ENCODE results near the gene CATSPERD. TPM values are rescaled to one million over a fixed set of nuclear protein-coding genes. Genes with fewer than 3 reads are reported as not detected.

Gene CATSPERD
- total RNA-seq, 4 donors from 2014 or later, result not detected

- intact Hi-C loops (cut with DNase I), result no loop called here
- no peak for TF ChIP-seq CTCF (IDR thresholded peaks at IDR 0.05)
- TF ChIP-seq POLR2A (IDR thresholded peaks at IDR 0.05), result peak; percentile 67 to 81
Observed at GRCh38 chr19:5827891-5828660, 107.6 kb downstream of the CATSPERD start.

More at GRCh38 chr19:5827891-5828660, 107.6 kb downstream of the CATSPERD start:
- Histone ChIP-seq H3K4me1 (peaks cover 5 to 26% of the 10 kb centered on the region in 2 donors), H3K4me3 (replicated peaks in 1 of 3) (peak overlapping the region in 1 of 3 donors; percentile 46), H3K27me3 (no peaks in the 10 kb centered on the region), H3K36me3 (no peaks in the 10 kb centered on the region), H3K27ac (peak overlapping the region in 2 of 3 donors; percentile 42 to 78), H3K9me3 (no peaks in the 10 kb centered on the region)
- WGBS, 2 donors, result 1 to 3% methylated on average over 22 of the region's 91 CpGs
- peak; percentile 80 to 81 for DNase-seq

Other genes with a start within 250 kb of the CATSPERD start
- gene TINCR, start 152.7 kb upstream of the CATSPERD start, total RNA-seq, result not detected
- gene SAFB2, start 97.9 kb upstream of the CATSPERD start, total RNA-seq, result 10 to 100 TPM; 52.2 to 74.5 (median 65.3) TPM
- 100 to 1,000 TPM in 2 of 4 donors, 10 to 100 TPM in 2; 70.1 to 129 (median 86.7) TPM for gene SAFB, start 97.6 kb upstream of the CATSPERD start, total RNA-seq
- 10 to 100 TPM; 20.1 to 68.3 (median 47.2) TPM for gene MICOS13, start 40.1 kb upstream of the CATSPERD start, total RNA-seq
- gene HSD11B1L, start 39.6 kb upstream of the CATSPERD start, total RNA-seq, result 10 to 100 TPM in 3 of 4 donors, 1 to 10 TPM in 1; 7.3 to 30.4 (median 15.8) TPM
- gene RPL36, start 30.3 kb upstream of the CATSPERD start, total RNA-seq, result 100 to 1,000 TPM; 313 to 561 (median 386) TPM
- gene LONP1, start 491 bp upstream of the CATSPERD start, total RNA-seq, result 100 to 1,000 TPM in 1 of 4 donors, 10 to 100 TPM in 3; 45.0 to 100 (median 67.9) TPM
- 1 to 10 TPM in 3 of 4 donors, under 1 TPM in 1; 0.54 to 2.0 (median 1.2) TPM for gene PRR22, start 64.1 kb downstream of the CATSPERD start, total RNA-seq
- 10 to 100 TPM; 34.0 to 53.3 (median 44.9) TPM for gene DUS3L, start 70.5 kb downstream of the CATSPERD start, total RNA-seq
- 1 to 10 TPM in 3 of 4 donors, under 1 TPM in 1; 0.71 to 8.1 (median 1.3) TPM for gene NRTN, start 84.4 kb downstream of the CATSPERD start, total RNA-seq
- not detected for gene FUT6, start 119.1 kb downstream of the CATSPERD start, total RNA-seq
- under 1 TPM in 1 of 4 donors, not detected in 3; 0.13 TPM for gene FUT3, start 130.8 kb downstream of the CATSPERD start, total RNA-seq
- gene FUT5, start 149.9 kb downstream of the CATSPERD start, total RNA-seq, result not detected
- gene NDUFA11, start 183.2 kb downstream of the CATSPERD start, total RNA-seq, result 100 to 1,000 TPM; 115 to 325 (median 195) TPM
- 10 to 100 TPM; 14.3 to 27.2 (median 17.8) TPM for gene VMAC, start 184.2 kb downstream of the CATSPERD start, total RNA-seq
- 10 to 100 TPM in 3 of 4 donors, 1 to 10 TPM in 1; 9.0 to 48.8 (median 26.3) TPM for gene CAPS, start 193.6 kb downstream of the CATSPERD start, total RNA-seq